Right kidney (tissue), 1 donor: ENCODE data around the gene AMACR.
"Not testable (repeated sequence)": the region's sequence is repeated elsewhere in the genome, so short reads cannot be mapped to it uniquely, and the experiment has no call there.

ENCODE experiments used
- DNase-seq: peaks from one replicate; pipeline ENCODE4 v3.0.0-alpha.2; 2016

The AMACR gene

GRCh38 chr5:34038838-34039237, 31.0 kb upstream of the AMACR start:
- DNase-seq = no peak

GRCh38 chr5:34038390-34038789, 30.5 kb upstream of the AMACR start:
- DNase-seq = no peak

- DNase-seq = no peak
Measured at GRCh38 chr5:34037726-34038125, 29.9 kb upstream of the AMACR start.

DNA sequence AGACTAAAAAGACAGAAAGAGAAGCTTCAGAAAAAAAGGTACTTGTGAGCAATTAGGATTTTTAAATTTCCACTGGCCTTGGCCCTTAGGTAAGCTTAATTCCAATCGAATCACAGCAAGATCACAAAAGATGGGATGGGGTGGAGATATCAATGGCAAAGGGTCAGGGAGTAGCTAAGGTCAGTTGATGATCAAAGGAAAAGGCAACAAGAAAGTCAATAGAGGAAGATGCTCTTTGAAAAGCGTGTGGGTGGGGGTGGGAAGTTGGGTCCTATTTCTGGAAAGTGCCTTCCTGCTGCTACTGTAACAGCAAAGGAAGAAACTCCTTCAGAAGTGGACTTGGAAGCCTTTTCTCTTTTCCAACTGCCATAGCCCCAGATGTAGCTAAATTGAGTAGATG, 27.9 kb upstream of the AMACR start:
- no peak for DNase-seq

DNA sequence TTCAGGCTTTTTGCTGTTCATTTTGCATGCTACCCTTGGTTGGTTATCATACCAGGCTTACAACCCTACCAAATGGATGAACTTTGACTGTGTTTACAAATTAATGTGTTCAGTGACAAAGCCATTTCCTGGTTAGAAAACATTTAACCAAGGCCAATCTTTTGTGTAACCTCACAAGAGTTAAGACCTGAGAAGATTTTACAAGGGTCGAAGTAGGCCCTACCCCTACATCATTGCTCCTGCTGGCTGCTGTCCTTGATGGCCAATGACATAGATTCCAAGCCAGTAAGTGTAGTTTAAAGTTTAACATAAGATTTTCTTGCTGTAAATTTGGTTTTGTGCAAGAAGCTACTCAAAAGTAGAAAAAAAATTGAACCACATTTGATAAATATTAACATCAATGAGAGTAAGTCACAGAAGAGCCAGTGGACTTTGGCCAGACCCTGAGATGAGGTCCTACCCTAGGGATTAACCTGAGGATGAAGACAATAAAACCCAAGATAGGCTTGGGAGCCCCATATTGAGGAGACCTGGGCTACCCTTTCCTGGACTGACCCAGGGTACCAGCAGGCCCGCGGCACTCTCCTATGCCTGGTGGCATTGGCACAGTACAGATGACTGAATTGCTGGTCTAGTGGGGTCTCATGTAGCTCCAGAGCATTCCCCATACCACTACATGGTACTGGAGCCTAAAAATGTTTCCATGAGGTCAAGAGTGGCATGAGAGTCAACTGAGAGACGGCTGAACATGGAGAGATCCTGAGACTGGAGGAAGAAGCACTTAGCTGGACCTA, 26.9 kb upstream of the AMACR start:
- no peak for DNase-seq

DNA sequence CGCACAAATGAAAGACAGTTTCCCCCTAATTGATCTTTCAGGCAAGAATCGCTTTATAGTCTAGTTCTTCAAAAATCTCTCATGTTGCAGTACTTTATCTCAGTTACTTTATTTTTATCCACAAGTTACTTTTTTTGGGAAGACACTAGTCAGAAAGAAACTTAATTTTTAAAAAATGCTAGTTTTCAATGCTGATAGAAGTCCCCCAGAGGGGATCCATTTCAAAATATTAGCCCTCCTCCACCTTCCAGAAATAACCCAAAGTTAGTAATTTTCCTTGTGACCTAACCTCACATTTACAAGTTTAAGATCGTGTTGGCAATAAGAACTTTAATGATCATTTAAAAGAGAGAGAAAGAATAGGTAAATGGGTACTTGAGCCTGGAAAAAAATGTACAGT, 24.1 kb upstream of the AMACR start:
- DNase-seq = no peak

DNA sequence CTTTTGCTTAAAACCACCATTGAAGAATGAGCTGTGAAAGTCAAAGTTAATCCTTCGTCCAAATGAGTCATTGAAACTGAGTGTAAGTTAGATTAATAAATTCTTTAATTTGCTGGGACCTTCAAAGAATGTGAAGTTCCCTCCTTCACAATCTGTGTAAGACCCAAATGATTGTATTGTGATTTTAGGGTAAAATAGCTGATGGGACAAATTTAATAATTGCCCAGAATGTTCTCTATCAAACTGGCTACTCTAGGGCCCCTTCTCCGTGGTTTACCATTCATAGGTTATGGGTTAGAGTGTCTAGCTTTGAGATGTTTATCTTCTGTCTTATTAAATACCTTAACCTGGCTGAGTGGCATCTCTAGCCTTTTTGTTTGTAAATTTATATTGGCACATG, 23.3 kb upstream of the AMACR start:
- no peak for DNase-seq

DNA sequence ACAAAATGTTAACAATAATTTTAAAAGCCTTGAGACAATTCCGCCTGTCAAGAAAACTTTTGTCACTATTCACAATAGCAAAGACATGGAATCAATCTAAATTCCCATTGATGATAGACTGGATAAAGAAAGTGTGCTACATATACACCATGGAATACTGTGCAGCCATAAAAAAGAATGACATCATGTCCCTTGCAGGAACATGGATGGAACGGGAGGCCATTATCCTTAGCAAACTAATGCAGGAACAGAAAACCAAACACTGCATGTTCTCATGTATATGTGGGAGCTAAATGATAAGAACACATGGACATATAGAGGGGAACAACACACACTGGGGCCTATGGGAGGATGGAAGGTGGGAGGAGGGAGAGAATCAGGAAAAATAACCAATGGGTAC, 22.7 kb upstream of the AMACR start:
- DNase-seq = not testable (repeated sequence)

GRCh38 chr5:34030048-34030447, 22.2 kb upstream of the AMACR start:
- DNase-seq = no peak

DNA sequence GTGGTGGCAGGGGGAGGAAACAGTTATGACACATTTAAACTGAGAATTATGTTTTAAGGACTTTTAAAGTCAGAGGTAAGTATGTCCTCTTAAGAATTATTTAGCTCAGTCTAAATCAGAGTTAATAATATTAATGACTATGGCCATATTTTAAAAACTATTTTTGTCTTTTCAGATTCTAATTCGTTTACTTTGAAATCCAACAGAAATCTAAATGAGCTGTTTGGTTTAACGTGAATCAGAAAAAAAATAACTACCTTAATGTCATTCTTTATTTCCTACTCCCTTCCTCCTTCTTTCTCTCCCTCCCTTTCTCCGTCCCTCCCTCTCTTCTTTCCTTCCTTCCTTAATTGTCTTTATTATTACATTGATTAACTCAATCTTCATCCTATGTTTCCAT, 20.5 kb upstream of the AMACR start:
- DNase-seq = no peak

DNA sequence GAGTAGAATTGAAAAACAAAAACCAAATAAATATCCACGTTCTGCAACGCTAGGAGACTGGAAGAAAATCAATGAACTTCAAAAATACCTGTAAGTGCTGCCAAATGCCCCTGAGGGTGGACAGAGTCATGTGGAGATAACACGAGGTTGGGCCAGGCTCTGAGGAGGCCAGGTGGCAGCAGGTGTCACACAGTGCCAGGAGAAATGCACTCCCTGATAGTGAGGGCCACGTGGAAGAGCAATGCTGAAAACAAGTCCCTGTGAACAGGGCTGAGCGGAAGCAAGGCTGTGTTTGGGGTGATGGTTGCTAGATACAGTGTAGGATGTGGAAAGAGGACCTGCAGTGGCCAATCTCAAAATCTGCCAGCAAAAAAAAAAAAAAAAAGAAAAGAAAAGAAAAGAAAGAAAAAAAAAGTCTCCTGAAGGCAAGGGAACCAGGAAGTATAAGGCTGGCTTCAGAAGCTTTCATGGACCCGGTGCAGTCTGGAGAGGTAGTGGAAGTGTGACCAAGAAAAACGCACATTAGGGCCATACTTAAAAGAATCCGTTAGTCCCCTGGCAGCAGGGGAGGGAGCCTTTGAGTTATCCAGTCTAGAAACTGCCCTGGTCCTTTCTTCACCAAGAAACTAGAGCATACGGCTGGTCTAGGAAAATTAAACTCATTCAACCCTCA, 18.4 kb upstream of the AMACR start:
- no peak for DNase-seq

- DNase-seq = no peak
Measured at GRCh38 chr5:34022121-34022705, 14.4 kb upstream of the AMACR start.

DNA sequence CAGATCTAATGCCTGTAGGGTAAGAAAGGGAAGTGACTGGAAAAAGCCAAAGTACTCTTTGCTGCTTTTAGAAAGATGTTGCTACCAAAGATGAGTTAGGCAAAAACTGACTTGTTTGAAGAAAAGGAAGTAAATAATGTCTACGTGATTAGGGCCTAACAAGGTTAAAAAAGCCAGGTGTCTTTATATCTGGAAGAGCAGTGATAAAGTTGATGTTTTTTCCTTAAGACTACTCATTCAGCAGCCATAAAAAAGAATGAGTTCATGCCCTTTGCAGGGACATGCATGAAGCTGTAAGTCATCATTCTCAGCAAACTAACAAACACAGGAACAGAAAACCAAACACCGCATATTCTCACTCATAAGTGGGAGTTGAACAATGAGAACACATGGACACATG, 13.5 kb upstream of the AMACR start:
- DNase-seq = no peak

- DNase-seq = no peak
Measured at GRCh38 chr5:34020726-34021125, 12.9 kb upstream of the AMACR start.

DNA sequence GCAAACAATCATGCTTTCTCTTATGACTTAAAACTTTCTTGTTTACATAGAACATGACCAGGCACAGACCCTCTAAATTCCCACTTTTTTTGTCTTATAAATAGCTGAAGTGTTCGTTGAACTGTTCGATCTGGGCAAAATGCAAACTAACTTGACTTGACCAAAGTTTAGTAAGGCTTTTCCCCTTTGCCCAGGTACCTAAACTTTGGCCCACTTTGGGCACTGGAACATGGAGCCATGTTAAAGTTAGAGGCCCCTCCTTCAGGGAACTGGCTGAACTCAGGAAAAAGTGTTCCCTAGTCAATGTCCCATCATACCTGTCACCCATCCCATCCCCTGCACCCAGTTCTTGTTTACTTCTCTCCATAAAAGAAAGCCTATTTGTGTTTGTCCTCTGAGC, 9.4 kb upstream of the AMACR start:
- no peak for DNase-seq

DNA sequence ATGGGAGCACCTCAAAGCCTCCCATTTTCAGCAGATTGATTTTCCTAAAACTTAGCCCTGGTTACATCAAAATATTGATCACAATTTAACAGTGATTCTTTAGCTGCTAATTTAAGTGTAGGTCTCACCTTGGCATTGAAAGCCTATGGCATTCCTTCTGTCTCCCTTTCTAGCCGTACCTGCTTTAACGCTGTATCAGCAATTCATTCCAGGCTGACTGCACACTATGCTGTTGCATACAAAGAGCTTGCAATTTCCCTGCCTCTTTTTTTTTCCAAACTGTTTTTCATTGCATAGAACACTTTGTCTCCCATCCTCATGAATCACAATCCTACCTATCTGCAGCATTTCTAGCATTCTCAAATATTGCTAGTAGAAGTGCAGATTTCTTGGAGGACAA, 8.9 kb upstream of the AMACR start:
- no peak for DNase-seq

DNA sequence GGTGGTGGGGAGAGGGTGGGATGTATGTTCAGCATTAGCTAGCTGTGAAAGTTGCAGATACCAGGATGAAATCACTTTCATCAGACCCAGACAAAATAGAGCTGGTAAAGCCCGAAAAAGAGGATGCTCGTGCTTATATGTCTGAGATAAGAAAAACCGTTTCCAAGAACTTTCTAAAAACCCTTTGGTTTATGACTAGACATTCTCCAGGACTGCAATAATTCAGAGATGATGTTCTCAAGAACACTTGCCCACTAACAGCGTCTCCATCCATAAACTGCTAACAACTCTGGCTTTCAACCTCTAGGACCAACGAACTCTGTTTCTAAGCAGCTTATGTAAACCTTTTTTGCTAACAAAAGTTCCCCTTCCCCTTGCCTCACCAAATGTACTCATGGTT, 8.4 kb upstream of the AMACR start:
- no peak for DNase-seq

DNA sequence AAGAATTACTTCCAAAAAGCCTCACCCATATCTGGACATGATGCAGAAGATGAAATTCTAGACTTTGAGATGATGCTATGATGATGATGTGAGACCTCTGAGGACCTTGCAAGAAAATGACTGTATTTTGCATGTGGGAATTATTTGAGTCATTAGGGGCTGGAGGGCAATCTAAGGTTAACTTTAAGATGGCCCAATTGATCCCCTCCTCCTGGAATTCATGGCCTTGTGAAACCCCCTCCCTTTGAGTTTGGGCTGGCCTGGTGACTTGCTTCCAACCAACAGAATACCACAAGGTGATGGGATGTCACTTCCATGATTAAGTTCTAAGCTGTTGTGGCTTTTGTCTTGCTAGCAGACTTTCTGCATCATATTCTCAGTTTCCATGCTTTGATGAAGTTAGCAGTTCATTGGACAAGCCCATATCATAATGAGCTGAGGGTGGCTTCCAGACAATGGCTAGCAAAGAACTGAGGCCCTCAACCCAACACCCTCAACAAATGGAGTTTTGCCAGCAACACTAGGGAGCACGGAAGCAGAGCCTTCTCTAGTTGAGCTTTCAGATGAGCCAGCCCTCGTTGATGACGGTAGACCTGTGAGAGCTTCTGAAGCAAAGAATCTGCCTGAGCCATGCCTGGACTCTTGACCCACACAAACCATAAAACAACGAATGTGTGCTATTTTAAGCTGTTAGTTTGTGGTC, 7.4 kb upstream of the AMACR start:
- no peak for DNase-seq

DNA sequence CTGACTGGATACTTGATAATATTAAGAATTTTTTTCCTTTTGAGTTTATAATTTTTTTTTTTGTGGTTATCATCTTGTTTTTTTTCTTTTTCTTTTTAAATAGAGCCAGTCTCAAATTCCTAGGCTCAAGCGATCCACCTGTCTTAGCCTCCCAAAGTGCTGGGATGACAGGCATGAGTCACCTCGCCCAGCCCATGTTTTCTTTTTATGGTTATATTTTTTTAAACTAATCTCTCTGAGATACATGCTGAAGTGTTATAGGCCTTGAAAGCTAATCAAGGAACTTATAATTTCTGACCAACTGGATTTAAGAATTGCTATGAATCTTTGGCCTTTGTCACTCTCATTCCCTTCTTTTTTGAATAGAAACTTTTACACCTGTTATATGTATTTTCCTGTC, 6.8 kb upstream of the AMACR start:
- DNase-seq = no peak

- no peak for DNase-seq
Measured at GRCh38 chr5:34013547-34013946, 5.7 kb upstream of the AMACR start.

DNA sequence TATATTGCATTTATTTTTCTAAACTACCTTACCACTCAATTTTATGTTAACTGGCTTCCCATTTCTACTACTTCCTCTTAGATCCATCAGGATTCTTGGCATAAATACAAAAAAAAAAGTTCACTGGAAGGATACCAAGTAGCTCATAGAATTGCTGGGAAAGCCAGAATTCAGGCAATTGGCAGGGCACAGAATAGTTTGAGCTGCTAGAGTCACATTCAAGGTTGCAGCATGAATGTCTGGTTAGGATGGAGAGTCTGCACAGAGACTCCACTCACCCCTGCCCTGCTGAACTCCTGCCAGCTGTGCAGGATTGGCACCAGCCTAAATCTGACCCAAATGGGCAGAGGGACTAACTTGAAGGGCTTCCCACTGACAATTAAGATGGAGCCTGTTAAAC, 4.9 kb upstream of the AMACR start:
- DNase-seq = no peak

DNA sequence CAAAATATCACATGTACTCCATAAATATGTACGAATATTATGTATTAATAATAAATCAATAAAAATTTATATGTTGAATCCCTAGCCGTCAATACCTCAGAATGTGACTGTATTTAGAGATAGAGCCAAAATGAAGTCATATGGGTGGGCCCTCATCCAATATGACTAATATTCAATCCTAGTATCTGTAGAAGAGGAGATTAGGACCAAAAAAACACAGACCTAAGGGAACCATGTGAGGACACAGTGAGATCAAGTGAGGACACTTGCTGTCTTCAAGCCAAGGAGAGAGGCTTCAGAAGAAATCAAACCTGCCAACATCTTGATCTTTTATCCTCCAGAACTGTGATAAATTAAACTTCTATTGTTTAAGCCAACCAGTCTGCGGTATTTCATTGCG, 3.7 kb upstream of the AMACR start:
- no peak for DNase-seq

DNA sequence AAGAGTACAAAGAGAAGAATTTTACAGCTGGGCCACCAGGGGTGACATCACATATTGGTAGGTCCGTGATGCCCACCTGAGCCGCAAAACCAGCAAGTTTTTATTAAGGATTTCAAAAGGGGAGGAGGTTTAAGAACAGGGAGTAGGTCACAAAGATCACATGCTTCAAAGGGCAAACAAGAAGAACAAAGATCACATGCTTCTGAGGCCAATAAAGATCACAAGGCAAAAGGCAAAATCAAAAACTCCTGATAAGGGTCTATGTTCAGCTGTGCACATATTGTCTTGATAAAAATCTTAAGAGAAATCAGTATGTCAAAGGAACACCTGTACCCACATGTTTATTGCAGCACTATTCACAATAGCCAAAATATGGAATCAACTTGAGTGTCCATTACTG, 2.3 kb upstream of the AMACR start:
- DNase-seq = not testable (repeated sequence)
